Mesothelial cell of epicardium (in vitro differentiated cells): ENCODE results near the gene BMPR2. TPM values are rescaled to one million over a fixed set of nuclear protein-coding genes. Genes with fewer than 3 reads are reported as not detected.
A peak's percentile ranks its signal among the peaks of the same experiment; 100 is the strongest.
"Not testable (repeated sequence)": the region's sequence is repeated elsewhere in the genome, so short reads cannot be mapped to it uniquely, and the experiment has no call there.

Experiments
- DNase-seq, 2 experiments: peaks; one replicate each; pipeline ENCODE4 v3.0.0; 2021; ENCODE audit warnings: low spot score in 2 of 2; ENCODE audit not compliant: unreplicated experiment in 2 of 2
- H3K27ac Mint-ChIP-seq: 2 replicates; pipeline ENCODE4 v1.8.0; 2021; ENCODE audit warnings: mixed read lengths
- H3K27me3 Mint-ChIP-seq: 2 replicates; pipeline ENCODE4 v1.8.0; 2021; ENCODE audit warnings: low read depth, mixed read lengths
- H3K36me3 Mint-ChIP-seq: 2 replicates; pipeline ENCODE4 v1.8.0; 2021; ENCODE audit warnings: mixed read lengths
- H3K4me1 Mint-ChIP-seq: 2 replicates; pipeline ENCODE4 v1.8.0; 2021; ENCODE audit warnings: mixed read lengths
- H3K4me3 Mint-ChIP-seq: 2 replicates; pipeline ENCODE4 v1.8.0; 2021; ENCODE audit warnings: mild to moderate bottlenecking, moderate library complexity, mixed read lengths
- H3K9me3 Mint-ChIP-seq: 2 replicates; pipeline ENCODE4 v1.8.0; 2021; ENCODE audit warnings: mixed read lengths
- CTCF ChIP-seq: fragments of 200-600 bp; sonication (generic); IDR thresholded peaks from one replicate; pipeline ENCODE4 v1.5.0; 2021; ENCODE audit warnings: antibody characterized with exemption; ENCODE audit not compliant: unreplicated experiment
- total RNA-seq: library from RNA; stranded (reverse); gene quantifications from 3 replicates; pipeline ENCODE4 v1.2.1, GENCODE V29; 2021

Gene BMPR2
- total RNA-seq, 1 donor from 2014 or later = 81.4 TPM

DNA sequence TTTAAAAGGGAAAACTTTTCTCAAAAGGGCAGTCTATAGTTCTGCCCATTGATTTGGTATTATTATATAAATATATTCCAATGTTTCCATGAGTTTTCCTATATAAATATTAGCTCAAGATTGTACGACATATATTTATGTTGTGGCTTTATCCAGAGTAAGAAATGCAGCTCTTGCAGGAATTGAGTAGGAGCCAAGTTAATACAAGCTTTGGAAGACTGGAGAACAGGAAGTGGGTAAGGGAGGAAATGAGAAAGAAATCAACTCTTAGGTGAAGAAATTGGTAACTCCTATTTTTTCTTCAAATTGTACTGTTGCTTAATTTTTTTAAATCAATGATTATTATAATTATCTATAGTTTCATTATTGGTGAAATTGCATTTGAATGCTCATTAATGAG, 153.3 kb downstream of the BMPR2 start:
- no peak overlapping the region for H3K27ac Mint-ChIP-seq
- H3K4me1 Mint-ChIP-seq = peaks cover 1% of the 10 kb centered on the region
- no peaks in the 10 kb centered on the region for H3K9me3 Mint-ChIP-seq
- no peak overlapping the region for H3K4me3 Mint-ChIP-seq
- H3K36me3 Mint-ChIP-seq = peaks cover 22% of the 10 kb centered on the region
- no peak for TF ChIP-seq CTCF
- no peak for DNase-seq
- no peaks in the 10 kb centered on the region for H3K27me3 Mint-ChIP-seq

DNA sequence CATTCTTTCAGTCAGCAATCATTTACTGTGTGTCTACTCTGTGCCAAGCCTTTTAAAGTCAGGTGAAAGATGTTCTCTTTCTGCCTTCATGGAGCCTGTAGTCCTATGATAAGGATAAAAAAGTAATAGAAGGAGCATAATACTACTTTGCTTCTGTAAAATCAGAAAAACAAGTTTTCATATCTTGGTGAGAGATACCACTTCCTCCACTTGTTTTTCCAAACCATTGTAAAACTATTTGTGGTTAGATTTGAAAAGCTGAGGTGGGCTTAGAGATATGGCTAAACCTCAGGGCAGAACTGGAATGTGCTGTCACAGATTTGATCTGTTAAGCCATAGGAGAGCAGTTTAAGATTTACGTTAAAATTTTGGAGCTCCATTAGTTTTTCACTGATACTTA, 153.9 kb downstream of the BMPR2 start:
- Mint-ChIP-seq H3K27me3 (no peaks in the 10 kb centered on the region), H3K36me3 (peaks cover 22% of the 10 kb centered on the region), H3K4me3 (no peak overlapping the region), H3K9me3 (no peaks in the 10 kb centered on the region), H3K4me1 (peaks cover 1% of the 10 kb centered on the region), H3K27ac (no peak overlapping the region)
- DNase-seq = no peak
- TF ChIP-seq CTCF = no peak

- not testable (repeated sequence) for H3K4me3 Mint-ChIP-seq, DNase-seq, H3K9me3 Mint-ChIP-seq, H3K27me3 Mint-ChIP-seq, H3K27ac Mint-ChIP-seq, H3K4me1 Mint-ChIP-seq
- peaks cover 18% of the 10 kb centered on the region for H3K36me3 Mint-ChIP-seq
Observed at GRCh38 chr2:202535290-202535689, 159.2 kb downstream of the BMPR2 start.

- no peaks in the 10 kb centered on the region for H3K27me3 Mint-ChIP-seq
- no peak overlapping the region for H3K27ac Mint-ChIP-seq
- no peak for DNase-seq
- no peak for TF ChIP-seq CTCF
- no peak overlapping the region for H3K4me3 Mint-ChIP-seq
- H3K4me1 Mint-ChIP-seq = peaks cover 9% of the 10 kb centered on the region
- H3K9me3 Mint-ChIP-seq = no peaks in the 10 kb centered on the region
- peaks cover 18% of the 10 kb centered on the region for H3K36me3 Mint-ChIP-seq
Observed at GRCh38 chr2:202541137-202541536, 165.0 kb downstream of the BMPR2 start.

DNA sequence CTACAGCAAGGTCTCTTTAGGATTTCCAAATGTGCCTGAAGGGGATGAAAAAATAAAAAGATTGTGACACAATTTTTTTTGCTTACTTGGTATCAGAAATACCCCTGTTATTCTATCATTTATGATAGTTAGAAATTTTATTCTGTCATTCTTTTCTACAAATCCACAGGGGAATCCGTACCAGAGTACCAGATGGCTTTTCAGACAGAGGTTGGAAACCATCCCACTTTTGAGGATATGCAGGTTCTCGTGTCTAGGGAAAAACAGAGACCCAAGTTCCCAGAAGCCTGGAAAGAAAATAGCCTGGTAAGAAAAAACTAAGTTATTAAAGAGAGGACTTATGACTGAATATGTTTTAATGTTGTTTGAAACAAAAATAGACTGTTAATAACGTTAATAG, 166.0 kb downstream of the BMPR2 start:
- H3K4me1 Mint-ChIP-seq = peaks cover 9% of the 10 kb centered on the region
- TF ChIP-seq CTCF = no peak
- no peaks in the 10 kb centered on the region for H3K9me3 Mint-ChIP-seq
- H3K27me3 Mint-ChIP-seq = no peaks in the 10 kb centered on the region
- no peak overlapping the region for H3K27ac Mint-ChIP-seq
- no peak overlapping the region for H3K4me3 Mint-ChIP-seq
- H3K36me3 Mint-ChIP-seq = peaks cover 18% of the 10 kb centered on the region
- no peak for DNase-seq

DNA sequence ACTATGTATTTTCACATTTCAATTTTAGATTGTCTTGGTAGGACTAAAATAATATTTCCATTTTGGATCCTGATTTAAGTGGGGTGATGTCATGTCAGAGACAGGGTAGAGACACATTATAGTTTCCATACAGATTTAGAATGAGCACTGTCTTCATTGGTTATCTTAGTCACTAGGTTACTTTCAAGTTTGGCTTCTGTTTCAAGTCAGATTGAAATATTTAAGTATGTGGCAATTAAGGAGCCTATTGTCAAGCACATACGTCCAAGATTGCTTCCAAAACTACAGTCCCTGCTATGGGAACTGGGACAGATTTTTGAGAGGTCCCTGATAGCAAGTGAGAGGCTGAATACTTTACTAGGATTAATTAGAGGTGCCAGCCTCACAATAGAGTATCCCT, 169.4 kb downstream of the BMPR2 start:
- Mint-ChIP-seq H3K27ac (peak overlapping the region; percentile 47), H3K27me3 (no peaks in the 10 kb centered on the region), H3K4me3 (no peak overlapping the region), H3K36me3 (peaks cover 26% of the 10 kb centered on the region), H3K4me1 (peaks cover 8% of the 10 kb centered on the region), H3K9me3 (no peaks in the 10 kb centered on the region)
- no peak for TF ChIP-seq CTCF
- DNase-seq = no peak
